BLaER1 (cell line): Measurements from ENCODE around the gene KCNQ1OT1.
A peak's percentile ranks its signal among the peaks of the same experiment; 100 is the strongest.

Experiments
- H3K27ac ChIP-seq: shearing (Covaris generic); formaldehyde crosslinking; 2 replicates; pipeline ENCODE4 v1.8.1; 2022
- H3K27me3 ChIP-seq: shearing (Covaris generic); formaldehyde crosslinking; 2 replicates; pipeline ENCODE4 v1.8.1; 2022
- H3K36me3 ChIP-seq: shearing (Covaris generic); formaldehyde crosslinking; 2 replicates; pipeline ENCODE4 v1.8.1; 2022
- H3K4me1 ChIP-seq: shearing (Covaris generic); formaldehyde crosslinking; 2 replicates; pipeline ENCODE4 v1.8.1; 2022
- H3K4me2 ChIP-seq: shearing (Covaris generic); formaldehyde crosslinking; 2 replicates; pipeline ENCODE4 v1.8.1; 2022
- H3K4me3 ChIP-seq: shearing (Covaris generic); formaldehyde crosslinking; 2 replicates; pipeline ENCODE4 v1.8.1; 2022
- H3K9ac ChIP-seq: shearing (Covaris generic); formaldehyde crosslinking; 2 replicates; pipeline ENCODE4 v1.8.1; 2022
- H3K9me3 ChIP-seq: shearing (Covaris generic); formaldehyde crosslinking; 2 replicates; pipeline ENCODE4 v1.8.1; 2022
- H4K20me1 ChIP-seq: shearing (Covaris generic); formaldehyde crosslinking; 2 replicates; pipeline ENCODE4 v1.8.1; 2022
- Cebpa-rat ChIP-seq: shearing (Covaris generic); IDR thresholded peaks from 2 replicates; pipeline ENCODE4 v1.8.1; 2022

The KCNQ1OT1 gene

GRCh38 chr11:2699531-2700414, at the start of gene KCNQ1OT1:
TSS of gene KCNQ1OT1 (minus strand) at chr11:2699994.
- peaks cover 49% of the 10 kb centered on the region for H4K20me1 ChIP-seq
- no peaks in the 10 kb centered on the region for H3K27me3 ChIP-seq
- H3K4me1 ChIP-seq: peaks cover 82% of the 10 kb centered on the region
- no peak for TF ChIP-seq Cebpa-rat
- no peaks in the 10 kb centered on the region for H3K36me3 ChIP-seq
- H3K4me3 ChIP-seq: peak within 1 kb of the TSS; percentile 81
- peak within 1 kb of the TSS; percentile 94 for H3K4me2 ChIP-seq
- H3K9ac ChIP-seq: peak within 1 kb of the TSS; percentile 88
- peak within 1 kb of the TSS; percentile 88 for H3K27ac ChIP-seq
- H3K9me3 ChIP-seq: peaks cover 22% of the 10 kb centered on the region

- H3K4me1 ChIP-seq: peaks cover 13% of the 10 kb centered on the region
- H3K4me3 ChIP-seq: no peak overlapping the region
- TF ChIP-seq Cebpa-rat: no peak
- peaks cover 2% of the 10 kb centered on the region; the same call in 1 of the 2 replicates for H3K9me3 ChIP-seq
- no peaks in the 10 kb centered on the region for H3K36me3 ChIP-seq
- no peak overlapping the region for H3K9ac ChIP-seq
- no peaks in the 10 kb centered on the region for H4K20me1 ChIP-seq
- H3K4me2 ChIP-seq: no peak overlapping the region
- no peaks in the 10 kb centered on the region for H3K27me3 ChIP-seq
- no peak overlapping the region for H3K27ac ChIP-seq
Observed at GRCh38 chr11:2748814-2749554, 49.2 kb upstream of the KCNQ1OT1 start.

GRCh38 chr11:2748061-2748813, 48.4 kb upstream of the KCNQ1OT1 start:
- Histone ChIP-seq H3K4me1 (peaks cover 12% of the 10 kb centered on the region), H3K9me3 (no peaks in the 10 kb centered on the region), H3K4me2 (no peak overlapping the region), H3K27me3 (no peaks in the 10 kb centered on the region), H4K20me1 (no peaks in the 10 kb centered on the region), H3K36me3 (no peaks in the 10 kb centered on the region), H3K4me3 (no peak overlapping the region), H3K27ac (no peak overlapping the region), H3K9ac (no peak overlapping the region)
- TF ChIP-seq Cebpa-rat: no peak

- no peaks in the 10 kb centered on the region for H3K27me3 ChIP-seq
- TF ChIP-seq Cebpa-rat: no peak
Observed at GRCh38 chr11:2747248-2748027, 47.6 kb upstream of the KCNQ1OT1 start.

GRCh38 chr11:2746401-2747247, 46.8 kb upstream of the KCNQ1OT1 start:
- TF ChIP-seq Cebpa-rat: no peak
- no peak overlapping the region for H3K27ac ChIP-seq
- 0 out of 2 replicates have a peak, but pooled peaks cover under 1% of the 10 kb centered on the region for H3K4me1 ChIP-seq
- no peak overlapping the region for H3K9ac ChIP-seq
- H4K20me1 ChIP-seq: no peaks in the 10 kb centered on the region
- H3K4me2 ChIP-seq: no peak overlapping the region
- no peak overlapping the region for H3K4me3 ChIP-seq
- no peaks in the 10 kb centered on the region for H3K27me3 ChIP-seq
- H3K36me3 ChIP-seq: no peaks in the 10 kb centered on the region
- H3K9me3 ChIP-seq: no peaks in the 10 kb centered on the region

More at GRCh38 chr11:2747248-2748027, 47.6 kb upstream of the KCNQ1OT1 start:
- Histone ChIP-seq H3K4me1 (peaks cover 4% of the 10 kb centered on the region), H3K4me3 (no peak overlapping the region), H3K4me2 (no peak overlapping the region), H4K20me1 (no peaks in the 10 kb centered on the region), H3K9me3 (no peaks in the 10 kb centered on the region), H3K36me3 (no peaks in the 10 kb centered on the region), H3K9ac (no peak overlapping the region), H3K27ac (no peak overlapping the region)

GRCh38 chr11:2745511-2745910, 45.7 kb upstream of the KCNQ1OT1 start:
- TF ChIP-seq Cebpa-rat: no peak
- H3K9me3 ChIP-seq: no peaks in the 10 kb centered on the region
- no peaks in the 10 kb centered on the region for H4K20me1 ChIP-seq
- H3K4me1 ChIP-seq: peaks cover 12% of the 10 kb centered on the region
- H3K9ac ChIP-seq: no peak overlapping the region
- H3K4me3 ChIP-seq: no peak overlapping the region
- H3K27ac ChIP-seq: no peak overlapping the region
- no peak overlapping the region for H3K4me2 ChIP-seq
- H3K36me3 ChIP-seq: no peaks in the 10 kb centered on the region
- no peaks in the 10 kb centered on the region for H3K27me3 ChIP-seq

GRCh38 chr11:2744166-2744565, 44.4 kb upstream of the KCNQ1OT1 start:
- no peak overlapping the region for H3K27ac ChIP-seq
- H3K9me3 ChIP-seq: no peaks in the 10 kb centered on the region
- H3K4me1 ChIP-seq: peaks cover 25% of the 10 kb centered on the region
- H3K9ac ChIP-seq: no peak overlapping the region
- no peaks in the 10 kb centered on the region for H4K20me1 ChIP-seq
- no peak for TF ChIP-seq Cebpa-rat
- no peak overlapping the region for H3K4me3 ChIP-seq
- H3K36me3 ChIP-seq: no peaks in the 10 kb centered on the region
- no peaks in the 10 kb centered on the region for H3K27me3 ChIP-seq
- H3K4me2 ChIP-seq: no peak overlapping the region

GRCh38 chr11:2743427-2744110, 43.8 kb upstream of the KCNQ1OT1 start:
- H3K4me2 ChIP-seq: no peak overlapping the region
- H3K27me3 ChIP-seq: no peaks in the 10 kb centered on the region
- H3K9ac ChIP-seq: no peak overlapping the region
- H3K4me3 ChIP-seq: no peak overlapping the region
- no peaks in the 10 kb centered on the region for H3K9me3 ChIP-seq
- no peak overlapping the region for H3K27ac ChIP-seq
- TF ChIP-seq Cebpa-rat: no peak
- H4K20me1 ChIP-seq: no peaks in the 10 kb centered on the region
- H3K36me3 ChIP-seq: no peaks in the 10 kb centered on the region
- H3K4me1 ChIP-seq: peaks cover 31% of the 10 kb centered on the region
